WTC11 (cell line): ENCODE results near the gene ATP9B. TPM values are rescaled to one million over a fixed set of nuclear protein-coding genes. Genes with fewer than 3 reads are reported as not detected.
A peak's percentile ranks its signal among the peaks of the same experiment; 100 is the strongest.

Source experiments
- ATAC-seq: fragments of 200-7000 bp; cut with Tn5 transposase; 2 replicates; pipeline ENCODE4 v1.10.0; 2021; ENCODE audit warnings: mild to moderate bottlenecking, moderate library complexity
- CTCF ChIA-PET: fragments of 300-600 bp; sonication (Branson Sonifier 250); formaldehyde crosslinking; loops from one replicate; lab custom pipeline; 2021; ENCODE audit warnings: antibody characterized with exemption; lab: Charles Lee
- POLR2A ChIA-PET: fragments of 350-600 bp; sonication (Branson Sonifier 250); formaldehyde crosslinking; loops from one replicate; lab custom pipeline; 2021; ENCODE audit warnings: antibody characterized with exemption; lab: Charles Lee
- DNase-seq: peaks from one replicate; pipeline ENCODE4 v3.0.0; 2021; ENCODE audit warnings: low spot score
- H3K27ac Mint-ChIP-seq: 2 replicates; pipeline ENCODE4 v1.8.0; 2021; ENCODE audit warnings: mixed read lengths
- H3K27me3 Mint-ChIP-seq: 2 replicates; pipeline ENCODE4 v1.8.0; 2021; ENCODE audit warnings: low read depth, mild to moderate bottlenecking, moderate library complexity, mixed read lengths
- H3K36me3 Mint-ChIP-seq: 2 replicates; pipeline ENCODE4 v1.8.0; 2021; ENCODE audit warnings: mixed read lengths
- H3K4me1 Mint-ChIP-seq: 2 replicates; pipeline ENCODE4 v1.8.0; 2022; ENCODE audit warnings: mixed read lengths
- H3K4me3 Mint-ChIP-seq: 2 replicates; pipeline ENCODE4 v1.8.0; 2021; ENCODE audit warnings: mild to moderate bottlenecking, moderate library complexity, mixed read lengths
- H3K9me3 Mint-ChIP-seq: 2 replicates; pipeline ENCODE4 v1.8.0; 2021; ENCODE audit warnings: mixed read lengths
- CBFB ChIP-seq: sonication (generic); formaldehyde crosslinking; IDR thresholded peaks from 2 replicates; pipeline ENCODE4 v1.8.1; 2022; ENCODE audit warnings: mild to moderate bottlenecking, low read depth, missing genetic modification reagents
- EMX1 ChIP-seq: fragments of 250-450 bp; sonication (Bioruptor Pico); IDR thresholded peaks from 2 replicates; pipeline ENCODE4 v1.8.0; 2021; ENCODE audit warnings: mild to moderate bottlenecking
- ESRRA ChIP-seq: sonication (generic); formaldehyde crosslinking; IDR thresholded peaks from 2 replicates; pipeline ENCODE4 v1.8.1; 2022; ENCODE audit warnings: mild to moderate bottlenecking, missing genetic modification reagents, borderline replicate concordance
- GTF2I ChIP-seq: fragments of 250-450 bp; sonication (Bioruptor Pico); conservative IDR thresholded peaks from 2 replicates; pipeline ENCODE4 v1.4.0; 2021; ENCODE audit warnings: mild to moderate bottlenecking
- MYBL2 ChIP-seq: sonication (generic); formaldehyde crosslinking; IDR thresholded peaks from 2 replicates; pipeline ENCODE4 v1.8.1; 2023; ENCODE audit warnings: mild to moderate bottlenecking, moderate library complexity, missing genetic modification reagents
- NR2C2 ChIP-seq: sonication (generic); formaldehyde crosslinking; IDR thresholded peaks from 2 replicates; pipeline ENCODE4 v1.8.0; 2022; ENCODE audit warnings: mild to moderate bottlenecking, missing genetic modification reagents
- NR3C1 ChIP-seq: sonication (generic); formaldehyde crosslinking; conservative IDR thresholded peaks from 2 replicates; pipeline ENCODE4 v1.8.1; 2023; ENCODE audit warnings: low read depth, mild to moderate bottlenecking, missing genetic modification reagents
- SMAD3 ChIP-seq: sonication (generic); formaldehyde crosslinking; IDR thresholded peaks from 2 replicates; pipeline ENCODE4 v1.8.0; 2022; ENCODE audit warnings: missing genetic modification reagents, mild to moderate bottlenecking, borderline replicate concordance
- SOX15 ChIP-seq: fragments of 250-450 bp; sonication (Bioruptor Pico); IDR thresholded peaks from 2 replicates; pipeline ENCODE4 v1.9.0; 2021; ENCODE audit warnings: mild to moderate bottlenecking
- ZBTB21 ChIP-seq: sonication (generic); formaldehyde crosslinking; IDR thresholded peaks from 2 replicates; pipeline ENCODE4 v1.8.1; 2023; ENCODE audit warnings: mild to moderate bottlenecking, missing genetic modification reagents, borderline replicate concordance
- ZNF416 ChIP-seq: fragments of 250-450 bp; sonication (Bioruptor Pico); IDR thresholded peaks from 2 replicates; pipeline ENCODE4 v1.9.0; 2021; ENCODE audit warnings: mild to moderate bottlenecking, inconsistent platforms
- total RNA-seq: library from RNA; stranded (reverse); gene quantifications from 3 replicates; pipeline ENCODE4 v1.2.3, GENCODE V29; 2021
- TF ChIP-seq, protein P1 (sequence below): fragments of 250-450 bp; sonication (Bioruptor Pico); IDR thresholded peaks from 2 replicates; pipeline ENCODE4 v1.8.0; 2021; ENCODE audit warnings: mild to moderate bottlenecking
- TF ChIP-seq, protein P2 (sequence below): sonication (generic); formaldehyde crosslinking; IDR thresholded peaks from 2 replicates; pipeline ENCODE4 v1.8.0; 2022; ENCODE audit warnings: mild to moderate bottlenecking, missing genetic modification reagents
- TF ChIP-seq, protein P3 (sequence below): sonication (generic); formaldehyde crosslinking; conservative IDR thresholded peaks from 2 replicates; pipeline ENCODE4 v1.8.1; 2022; ENCODE audit warnings: mild to moderate bottlenecking, missing genetic modification reagents
- TF ChIP-seq, protein P4 (sequence below): fragments of 200-600 bp; IDR thresholded peaks from 2 replicates; pipeline ENCODE4 v1.8.0; 2022; ENCODE audit warnings: antibody characterized with exemption
- TF ChIP-seq, protein P5 (sequence below): sonication (generic); formaldehyde crosslinking; IDR thresholded peaks from 2 replicates; pipeline ENCODE4 v1.8.1; 2023; ENCODE audit warnings: mild to moderate bottlenecking, missing genetic modification reagents
- TF ChIP-seq, protein P6 (sequence below): sonication (generic); formaldehyde crosslinking; IDR thresholded peaks from 2 replicates; pipeline ENCODE4 v1.8.1; 2022; ENCODE audit warnings: low read depth, missing genetic modification reagents, borderline replicate concordance
- TF ChIP-seq, protein P7 (sequence below): sonication (generic); formaldehyde crosslinking; IDR thresholded peaks from 2 replicates; pipeline ENCODE4 v1.8.1; 2022; ENCODE audit warnings: low read depth, mild to moderate bottlenecking, moderate library complexity, missing genetic modification reagents, borderline replicate concordance
- TF ChIP-seq, protein P8 (sequence below): fragments of 250-450 bp; sonication (Bioruptor Pico); IDR thresholded peaks from 2 replicates; pipeline ENCODE4 v1.9.0; 2021; ENCODE audit warnings: mild to moderate bottlenecking
- TF ChIP-seq, protein P9 (sequence below): sonication (generic); formaldehyde crosslinking; IDR thresholded peaks from 2 replicates; pipeline ENCODE4 v1.8.1; 2023; ENCODE audit warnings: mild to moderate bottlenecking, missing genetic modification reagents, moderate library complexity

ATP9B gene
- total RNA-seq, 1 experiment from 2014 or later: 19.0 TPM

DNA sequence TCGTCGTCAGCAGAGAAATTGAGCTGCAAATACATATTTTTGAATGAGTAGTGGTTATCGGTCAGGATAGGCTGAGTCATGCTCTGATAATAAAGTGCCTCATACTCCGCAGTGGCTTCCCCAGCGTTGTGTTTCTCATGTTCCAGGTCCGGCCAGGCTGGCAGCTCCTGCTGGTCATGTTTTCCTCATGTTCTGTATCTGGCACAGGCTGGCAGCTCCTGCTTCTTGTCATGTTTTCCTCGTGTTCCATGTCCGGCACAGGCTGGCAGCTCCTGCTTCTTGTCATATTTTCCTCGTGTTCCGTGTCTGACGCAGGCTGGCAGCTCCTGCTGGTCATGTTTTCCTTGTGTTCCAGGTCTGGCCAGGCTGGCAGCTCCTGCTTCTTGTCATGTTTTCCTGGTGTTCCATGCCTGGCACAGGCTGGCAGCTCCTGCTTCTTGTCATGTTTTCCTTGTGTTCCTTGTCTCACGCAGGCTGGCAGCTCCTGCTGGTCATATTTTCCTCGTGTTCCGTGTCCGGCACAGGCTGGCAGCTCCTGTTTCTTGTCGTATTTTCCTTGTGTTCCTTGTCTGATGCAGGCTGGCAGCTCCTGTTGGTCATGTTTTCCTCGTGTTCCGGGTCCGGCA lies 148.9 kb downstream of the ATP9B start (continued):
- TF ChIP-seq, protein P1, sequence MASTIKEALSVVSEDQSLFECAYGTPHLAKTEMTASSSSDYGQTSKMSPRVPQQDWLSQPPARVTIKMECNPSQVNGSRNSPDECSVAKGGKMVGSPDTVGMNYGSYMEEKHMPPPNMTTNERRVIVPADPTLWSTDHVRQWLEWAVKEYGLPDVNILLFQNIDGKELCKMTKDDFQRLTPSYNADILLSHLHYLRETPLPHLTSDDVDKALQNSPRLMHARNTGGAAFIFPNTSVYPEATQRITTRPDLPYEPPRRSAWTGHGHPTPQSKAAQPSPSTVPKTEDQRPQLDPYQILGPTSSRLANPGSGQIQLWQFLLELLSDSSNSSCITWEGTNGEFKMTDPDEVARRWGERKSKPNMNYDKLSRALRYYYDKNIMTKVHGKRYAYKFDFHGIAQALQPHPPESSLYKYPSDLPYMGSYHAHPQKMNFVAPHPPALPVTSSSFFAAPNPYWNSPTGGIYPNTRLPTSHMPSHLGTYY (CRISPR knock-in tag): no peak
- TF ChIP-seq GTF2I: no peak
- TF ChIP-seq, protein P2, sequence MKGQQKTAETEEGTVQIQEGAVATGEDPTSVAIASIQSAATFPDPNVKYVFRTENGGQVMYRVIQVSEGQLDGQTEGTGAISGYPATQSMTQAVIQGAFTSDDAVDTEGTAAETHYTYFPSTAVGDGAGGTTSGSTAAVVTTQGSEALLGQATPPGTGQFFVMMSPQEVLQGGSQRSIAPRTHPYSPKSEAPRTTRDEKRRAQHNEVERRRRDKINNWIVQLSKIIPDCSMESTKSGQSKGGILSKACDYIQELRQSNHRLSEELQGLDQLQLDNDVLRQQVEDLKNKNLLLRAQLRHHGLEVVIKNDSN: no peak
- no peak for TF ChIP-seq NR2C2 (CRISPR knock-in tag)
- TF ChIP-seq EMX1 (CRISPR knock-in tag): no peak
- TF ChIP-seq, protein P3, sequence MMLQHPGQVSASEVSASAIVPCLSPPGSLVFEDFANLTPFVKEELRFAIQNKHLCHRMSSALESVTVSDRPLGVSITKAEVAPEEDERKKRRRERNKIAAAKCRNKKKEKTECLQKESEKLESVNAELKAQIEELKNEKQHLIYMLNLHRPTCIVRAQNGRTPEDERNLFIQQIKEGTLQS: no peak
- no peak for TF ChIP-seq CBFB
- no peak for TF ChIP-seq MYBL2 (CRISPR knock-in tag)

DNA sequence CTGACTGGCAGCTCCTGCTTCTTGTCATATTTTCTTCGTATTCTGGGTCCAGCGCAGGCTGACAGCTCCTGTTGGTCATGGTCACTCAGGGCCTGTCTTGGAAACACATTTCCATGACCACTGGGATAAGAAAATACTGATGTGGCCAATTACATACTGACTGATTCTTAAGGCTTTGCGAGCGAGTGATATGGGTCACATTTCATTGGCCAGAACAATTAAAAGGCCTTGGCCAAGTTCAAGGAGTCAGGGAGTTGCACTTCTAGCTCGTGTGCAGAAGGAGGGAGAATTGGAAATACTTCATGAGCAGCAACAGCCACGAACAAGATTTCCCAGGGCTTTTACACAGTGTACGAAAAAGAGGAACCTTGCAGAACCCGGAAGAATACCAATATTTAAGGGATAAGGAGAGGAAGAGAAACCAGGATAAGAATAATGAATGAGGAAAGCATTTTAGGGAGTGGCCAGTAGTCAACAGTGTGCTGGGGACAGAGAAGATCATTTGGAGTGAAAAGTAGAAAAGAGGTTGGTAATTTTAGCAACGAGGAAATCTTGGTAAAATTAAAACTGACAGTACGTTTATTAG lies 149.5 kb downstream of the ATP9B start:
- Mint-ChIP-seq H3K27ac (peak overlapping the region; percentile 25; the same call in 1 of the 2 replicates), H3K4me3 (no peak overlapping the region), H3K9me3 (peaks cover 4% of the 10 kb centered on the region; the same call in 1 of the 2 replicates), H3K4me1 (no peaks in the 10 kb centered on the region), H3K27me3 (no peaks in the 10 kb centered on the region), H3K36me3 (peaks cover 6% of the 10 kb centered on the region)
- ATAC-seq (no peak), DNase-seq (no peak)
- POLR2A ChIA-PET: no interaction called here
- CTCF ChIA-PET: no interaction called here
- TF ChIP-seq SOX15 (CRISPR knock-in tag) (no peak), NR3C1 (CRISPR knock-in tag) (no peak), ESRRA (CRISPR knock-in tag) (no peak), ZBTB21 (CRISPR knock-in tag) (no peak), ZNF416 (CRISPR knock-in tag) (no peak), NR2C2 (CRISPR knock-in tag) (no peak), SMAD3 (CRISPR knock-in tag) (no peak), GTF2I (no peak)
- TF ChIP-seq, protein P4, sequence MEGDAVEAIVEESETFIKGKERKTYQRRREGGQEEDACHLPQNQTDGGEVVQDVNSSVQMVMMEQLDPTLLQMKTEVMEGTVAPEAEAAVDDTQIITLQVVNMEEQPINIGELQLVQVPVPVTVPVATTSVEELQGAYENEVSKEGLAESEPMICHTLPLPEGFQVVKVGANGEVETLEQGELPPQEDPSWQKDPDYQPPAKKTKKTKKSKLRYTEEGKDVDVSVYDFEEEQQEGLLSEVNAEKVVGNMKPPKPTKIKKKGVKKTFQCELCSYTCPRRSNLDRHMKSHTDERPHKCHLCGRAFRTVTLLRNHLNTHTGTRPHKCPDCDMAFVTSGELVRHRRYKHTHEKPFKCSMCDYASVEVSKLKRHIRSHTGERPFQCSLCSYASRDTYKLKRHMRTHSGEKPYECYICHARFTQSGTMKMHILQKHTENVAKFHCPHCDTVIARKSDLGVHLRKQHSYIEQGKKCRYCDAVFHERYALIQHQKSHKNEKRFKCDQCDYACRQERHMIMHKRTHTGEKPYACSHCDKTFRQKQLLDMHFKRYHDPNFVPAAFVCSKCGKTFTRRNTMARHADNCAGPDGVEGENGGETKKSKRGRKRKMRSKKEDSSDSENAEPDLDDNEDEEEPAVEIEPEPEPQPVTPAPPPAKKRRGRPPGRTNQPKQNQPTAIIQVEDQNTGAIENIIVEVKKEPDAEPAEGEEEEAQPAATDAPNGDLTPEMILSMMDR: no peak
- TF ChIP-seq, protein P5, sequence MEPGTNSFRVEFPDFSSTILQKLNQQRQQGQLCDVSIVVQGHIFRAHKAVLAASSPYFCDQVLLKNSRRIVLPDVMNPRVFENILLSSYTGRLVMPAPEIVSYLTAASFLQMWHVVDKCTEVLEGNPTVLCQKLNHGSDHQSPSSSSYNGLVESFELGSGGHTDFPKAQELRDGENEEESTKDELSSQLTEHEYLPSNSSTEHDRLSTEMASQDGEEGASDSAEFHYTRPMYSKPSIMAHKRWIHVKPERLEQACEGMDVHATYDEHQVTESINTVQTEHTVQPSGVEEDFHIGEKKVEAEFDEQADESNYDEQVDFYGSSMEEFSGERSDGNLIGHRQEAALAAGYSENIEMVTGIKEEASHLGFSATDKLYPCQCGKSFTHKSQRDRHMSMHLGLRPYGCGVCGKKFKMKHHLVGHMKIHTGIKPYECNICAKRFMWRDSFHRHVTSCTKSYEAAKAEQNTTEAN (CRISPR knock-in tag): no peak
- TF ChIP-seq, protein P6, sequence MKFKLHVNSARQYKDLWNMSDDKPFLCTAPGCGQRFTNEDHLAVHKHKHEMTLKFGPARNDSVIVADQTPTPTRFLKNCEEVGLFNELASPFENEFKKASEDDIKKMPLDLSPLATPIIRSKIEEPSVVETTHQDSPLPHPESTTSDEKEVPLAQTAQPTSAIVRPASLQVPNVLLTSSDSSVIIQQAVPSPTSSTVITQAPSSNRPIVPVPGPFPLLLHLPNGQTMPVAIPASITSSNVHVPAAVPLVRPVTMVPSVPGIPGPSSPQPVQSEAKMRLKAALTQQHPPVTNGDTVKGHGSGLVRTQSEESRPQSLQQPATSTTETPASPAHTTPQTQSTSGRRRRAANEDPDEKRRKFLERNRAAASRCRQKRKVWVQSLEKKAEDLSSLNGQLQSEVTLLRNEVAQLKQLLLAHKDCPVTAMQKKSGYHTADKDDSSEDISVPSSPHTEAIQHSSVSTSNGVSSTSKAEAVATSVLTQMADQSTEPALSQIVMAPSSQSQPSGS: no peak
- TF ChIP-seq, protein P7, sequence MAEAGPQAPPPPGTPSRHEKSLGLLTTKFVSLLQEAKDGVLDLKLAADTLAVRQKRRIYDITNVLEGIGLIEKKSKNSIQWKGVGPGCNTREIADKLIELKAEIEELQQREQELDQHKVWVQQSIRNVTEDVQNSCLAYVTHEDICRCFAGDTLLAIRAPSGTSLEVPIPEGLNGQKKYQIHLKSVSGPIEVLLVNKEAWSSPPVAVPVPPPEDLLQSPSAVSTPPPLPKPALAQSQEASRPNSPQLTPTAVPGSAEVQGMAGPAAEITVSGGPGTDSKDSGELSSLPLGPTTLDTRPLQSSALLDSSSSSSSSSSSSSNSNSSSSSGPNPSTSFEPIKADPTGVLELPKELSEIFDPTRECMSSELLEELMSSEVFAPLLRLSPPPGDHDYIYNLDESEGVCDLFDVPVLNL (CRISPR knock-in tag): no peak
- TF ChIP-seq, protein P8, sequence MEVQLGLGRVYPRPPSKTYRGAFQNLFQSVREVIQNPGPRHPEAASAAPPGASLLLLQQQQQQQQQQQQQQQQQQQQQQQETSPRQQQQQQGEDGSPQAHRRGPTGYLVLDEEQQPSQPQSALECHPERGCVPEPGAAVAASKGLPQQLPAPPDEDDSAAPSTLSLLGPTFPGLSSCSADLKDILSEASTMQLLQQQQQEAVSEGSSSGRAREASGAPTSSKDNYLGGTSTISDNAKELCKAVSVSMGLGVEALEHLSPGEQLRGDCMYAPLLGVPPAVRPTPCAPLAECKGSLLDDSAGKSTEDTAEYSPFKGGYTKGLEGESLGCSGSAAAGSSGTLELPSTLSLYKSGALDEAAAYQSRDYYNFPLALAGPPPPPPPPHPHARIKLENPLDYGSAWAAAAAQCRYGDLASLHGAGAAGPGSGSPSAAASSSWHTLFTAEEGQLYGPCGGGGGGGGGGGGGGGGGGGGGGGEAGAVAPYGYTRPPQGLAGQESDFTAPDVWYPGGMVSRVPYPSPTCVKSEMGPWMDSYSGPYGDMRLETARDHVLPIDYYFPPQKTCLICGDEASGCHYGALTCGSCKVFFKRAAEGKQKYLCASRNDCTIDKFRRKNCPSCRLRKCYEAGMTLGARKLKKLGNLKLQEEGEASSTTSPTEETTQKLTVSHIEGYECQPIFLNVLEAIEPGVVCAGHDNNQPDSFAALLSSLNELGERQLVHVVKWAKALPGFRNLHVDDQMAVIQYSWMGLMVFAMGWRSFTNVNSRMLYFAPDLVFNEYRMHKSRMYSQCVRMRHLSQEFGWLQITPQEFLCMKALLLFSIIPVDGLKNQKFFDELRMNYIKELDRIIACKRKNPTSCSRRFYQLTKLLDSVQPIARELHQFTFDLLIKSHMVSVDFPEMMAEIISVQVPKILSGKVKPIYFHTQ (CRISPR knock-in tag): no peak
- TF ChIP-seq, protein P9, sequence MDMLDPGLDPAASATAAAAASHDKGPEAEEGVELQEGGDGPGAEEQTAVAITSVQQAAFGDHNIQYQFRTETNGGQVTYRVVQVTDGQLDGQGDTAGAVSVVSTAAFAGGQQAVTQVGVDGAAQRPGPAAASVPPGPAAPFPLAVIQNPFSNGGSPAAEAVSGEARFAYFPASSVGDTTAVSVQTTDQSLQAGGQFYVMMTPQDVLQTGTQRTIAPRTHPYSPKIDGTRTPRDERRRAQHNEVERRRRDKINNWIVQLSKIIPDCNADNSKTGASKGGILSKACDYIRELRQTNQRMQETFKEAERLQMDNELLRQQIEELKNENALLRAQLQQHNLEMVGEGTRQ: no peak
